Myocyte (in vitro differentiated cells): Measurements from ENCODE around the gene RAD51B. TPM values are rescaled to one million over a fixed set of nuclear protein-coding genes. Genes with fewer than 3 reads are reported as not detected.
A peak's percentile ranks its signal among the peaks of the same experiment; 100 is the strongest.
"Not testable (repeated sequence)": the region's sequence is repeated elsewhere in the genome, so short reads cannot be mapped to it uniquely, and the experiment has no call there.

Experiments used
- DNase-seq: peaks from one replicate; pipeline ENCODE4 v3.0.0-alpha.2; 2012; ENCODE audit warnings: low read depth
- total RNA-seq: library from RNA; depleted of rRNA; stranded (reverse); fragments of >200 nt; gene quantifications from 2 replicates; pipeline ENCODE4 v1.2.3, GENCODE V29; 2014

The RAD51B gene
- total RNA-seq, 1 donor from 2014 or later, result 70.0 TPM

- DNase-seq, result no peak
These were observed 594.5 kb downstream of the RAD51B start for GRCh38 chr14:68414121-68414520.

- DNase-seq, result peak; percentile 67
These were observed 596.6 kb downstream of the RAD51B start for GRCh38 chr14:68416171-68416570.

- peak; percentile 56 for DNase-seq
These were observed 597.6 kb downstream of the RAD51B start for GRCh38 chr14:68417009-68417650.

- no peak for DNase-seq
These were observed 598.9 kb downstream of the RAD51B start for GRCh38 chr14:68418174-68419118.

GRCh38 chr14:68420350-68420749, 600.8 kb downstream of the RAD51B start:
- DNase-seq, result no peak

GRCh38 chr14:68421116-68421515, 601.5 kb downstream of the RAD51B start:
- no peak for DNase-seq

GRCh38 chr14:68423686-68424085, 604.1 kb downstream of the RAD51B start:
- DNase-seq, result no peak

- DNase-seq, result no peak
These were observed 605.0 kb downstream of the RAD51B start for GRCh38 chr14:68424443-68425172.

GRCh38 chr14:68426661-68427549, 607.3 kb downstream of the RAD51B start:
- DNase-seq, result no peak

GRCh38 chr14:68427550-68427890, 607.9 kb downstream of the RAD51B start:
- DNase-seq, result no peak

- not testable (repeated sequence) for DNase-seq
These were observed 609.3 kb downstream of the RAD51B start for GRCh38 chr14:68428900-68429299.

GRCh38 chr14:68434173-68434572, 614.6 kb downstream of the RAD51B start:
- DNase-seq, result not testable (repeated sequence)

GRCh38 chr14:68435631-68436030, 616.1 kb downstream of the RAD51B start:
- not testable (repeated sequence) for DNase-seq

- no peak for DNase-seq
These were observed 620.1 kb downstream of the RAD51B start for GRCh38 chr14:68439676-68440075.

GRCh38 chr14:68440820-68441219, 621.2 kb downstream of the RAD51B start:
- DNase-seq, result no peak

GRCh38 chr14:68441542-68441941, 622.0 kb downstream of the RAD51B start:
- no peak for DNase-seq

- peak; percentile 94 for DNase-seq
These were observed 623.5 kb downstream of the RAD51B start for GRCh38 chr14:68442828-68443629.

GRCh38 chr14:68444449-68445168, 625.0 kb downstream of the RAD51B start:
- peak; percentile 99 for DNase-seq
